HEK293T (cell line): Measurements from ENCODE around the gene ORC3.

ENCODE experiments used
- CTBP1 ChIP-seq: fragments of 450-650 bp; IDR thresholded peaks from 2 replicates; pipeline ENCODE4 v1.6.1; 2016; ENCODE audit warnings: borderline replicate concordance
- FOXK2 ChIP-seq: fragments of 450-650 bp; IDR thresholded peaks from 2 replicates; pipeline ENCODE4 v1.6.1; 2016; ENCODE audit warnings: mild to moderate bottlenecking
- L3MBTL2 ChIP-seq: fragments of 450-650 bp; conservative IDR thresholded peaks from 2 replicates; pipeline ENCODE4 v1.6.1; 2016; ENCODE audit warnings: mild to moderate bottlenecking
- NFRKB ChIP-seq: fragments of 450-650 bp; IDR thresholded peaks from 2 replicates; pipeline ENCODE4 v1.6.1; 2016; ENCODE audit warnings: mild to moderate bottlenecking, moderate library complexity

GRCh38 chr6:87661016-87661415 is 71.1 kb downstream of the ORC3 start:
- TF ChIP-seq FOXK2, result no peak
- TF ChIP-seq CTBP1, result no peak
- TF ChIP-seq NFRKB, result no peak
- no peak for TF ChIP-seq L3MBTL2
